HG02938 (cell line): ENCODE measurements around the gene ANKRD29.
"Not testable (repeated sequence)": the region's sequence is repeated elsewhere in the genome, so short reads cannot be mapped to it uniquely, and the experiment has no call there.

Source experiments
- ATAC-seq: cut with Tn5 transposase; IDR thresholded peaks from one replicate; pipeline ENCODE4 v1.9.1; 2021; ENCODE audit warnings: mild to moderate bottlenecking, moderate library complexity; ENCODE audit not compliant: unreplicated experiment

The ANKRD29 gene

DNA sequence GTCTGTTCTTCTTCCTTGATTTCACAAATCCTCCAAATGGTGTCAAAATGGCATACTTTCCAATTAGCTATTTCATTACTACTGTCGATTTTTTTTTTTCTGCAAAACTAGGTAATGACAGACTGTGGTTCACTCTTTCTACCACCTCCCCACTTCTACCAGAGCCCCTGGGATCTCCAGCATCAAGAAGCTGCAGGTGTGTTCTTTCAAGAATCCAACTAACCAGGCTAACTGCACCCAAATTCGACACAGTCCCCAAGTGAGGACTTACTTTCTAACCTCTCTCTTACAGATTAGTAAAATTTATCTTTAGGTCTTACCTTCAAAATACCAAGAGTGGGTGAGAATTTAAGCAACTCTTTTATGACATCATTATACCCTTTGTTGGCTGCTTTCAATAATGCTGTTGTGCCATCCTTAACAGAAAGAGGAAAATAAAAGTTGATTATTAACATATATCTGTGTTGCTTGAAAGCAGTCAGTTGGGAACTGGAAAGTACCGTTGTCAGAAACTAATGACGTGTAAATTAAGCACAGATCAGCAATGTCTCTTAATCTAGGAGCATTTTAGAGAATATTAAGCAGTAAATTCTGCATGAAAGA is 45.2 kb downstream of the ANKRD29 start:
- peak; percentile 55 for ATAC-seq

GRCh38 chr18:23616258-23616657 is 46.5 kb downstream of the ANKRD29 start:
- ATAC-seq = no peak

DNA sequence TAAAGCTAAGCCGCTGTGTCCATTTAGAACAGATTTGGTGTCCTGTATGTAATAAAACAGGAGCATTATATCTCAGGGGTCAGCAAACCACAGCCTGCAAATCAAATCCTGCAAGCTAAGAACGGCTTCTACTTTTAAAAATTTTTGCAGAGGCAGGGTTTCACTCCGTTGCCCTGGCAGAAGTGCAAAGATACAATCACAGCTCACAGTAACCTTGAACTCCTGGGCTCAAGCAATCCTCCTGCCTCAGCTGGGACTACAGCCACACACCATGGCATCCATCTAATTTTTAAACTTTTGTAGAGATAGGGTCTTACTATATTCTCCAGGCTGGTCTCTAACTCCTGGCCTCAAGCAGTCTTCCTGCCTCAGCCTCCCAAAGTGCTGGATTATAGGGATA is 47.8 kb downstream of the ANKRD29 start:
- no peak for ATAC-seq

- no peak for ATAC-seq
Observed at GRCh38 chr18:23614413-23614812, 48.3 kb downstream of the ANKRD29 start.

DNA sequence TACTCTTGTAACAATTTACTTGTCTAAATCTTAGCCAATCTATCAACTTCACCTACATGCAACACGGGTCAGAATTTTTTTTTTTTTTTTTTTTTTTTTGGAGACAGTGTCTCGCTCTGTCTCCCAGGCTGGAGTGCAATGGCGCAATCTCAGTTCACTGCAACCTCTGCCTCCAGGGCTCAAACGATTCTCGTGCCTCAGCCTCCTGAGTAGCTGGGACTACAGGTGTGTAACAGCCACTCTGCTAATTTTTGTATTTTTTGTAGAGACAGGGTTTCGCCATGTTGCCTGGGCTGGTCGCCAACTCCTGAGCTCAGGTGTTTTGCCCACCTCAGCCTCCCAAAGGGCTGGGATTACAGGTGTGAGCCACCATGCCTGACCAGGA is 49.6 kb downstream of the ANKRD29 start:
- not testable (repeated sequence) for ATAC-seq

- peak; percentile 53 for ATAC-seq
Observed at GRCh38 chr18:23612434-23613090, 50.1 kb downstream of the ANKRD29 start.

- no peak for ATAC-seq
Observed at GRCh38 chr18:23609390-23610023, 53.2 kb downstream of the ANKRD29 start.

- no peak for ATAC-seq
Observed at GRCh38 chr18:23608211-23608610, 54.5 kb downstream of the ANKRD29 start.

GRCh38 chr18:23605941-23606340 is 56.8 kb downstream of the ANKRD29 start:
- no peak for ATAC-seq

- no peak for ATAC-seq
Observed at GRCh38 chr18:23599809-23600208, 62.9 kb downstream of the ANKRD29 start.

GRCh38 chr18:23596183-23596582 is 66.5 kb downstream of the ANKRD29 start:
- no peak for ATAC-seq

GRCh38 chr18:23595591-23595990 is 67.1 kb downstream of the ANKRD29 start:
- no peak for ATAC-seq

- no peak for ATAC-seq
Observed at GRCh38 chr18:23593720-23594119, 69.0 kb downstream of the ANKRD29 start.

DNA sequence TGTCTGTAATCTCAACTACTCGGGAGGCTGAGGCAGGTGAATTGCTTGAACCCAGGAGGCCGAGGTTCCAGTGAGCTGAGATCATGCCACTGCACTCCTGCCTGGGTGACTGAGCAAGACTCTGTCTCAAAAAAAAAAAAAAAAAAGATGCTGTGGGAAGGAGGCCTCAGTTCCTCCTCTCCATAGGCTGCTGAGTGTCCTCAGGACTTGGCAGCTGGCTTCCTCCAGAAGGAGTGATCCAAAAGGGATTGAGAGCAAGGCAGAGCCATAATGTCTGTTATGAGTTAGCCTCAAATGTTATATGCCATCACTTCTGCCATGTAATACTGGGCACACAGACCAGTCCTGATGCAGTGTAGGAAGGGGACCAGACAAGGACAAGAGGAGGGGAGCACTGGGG is 69.8 kb downstream of the ANKRD29 start:
- ATAC-seq = no peak

DNA sequence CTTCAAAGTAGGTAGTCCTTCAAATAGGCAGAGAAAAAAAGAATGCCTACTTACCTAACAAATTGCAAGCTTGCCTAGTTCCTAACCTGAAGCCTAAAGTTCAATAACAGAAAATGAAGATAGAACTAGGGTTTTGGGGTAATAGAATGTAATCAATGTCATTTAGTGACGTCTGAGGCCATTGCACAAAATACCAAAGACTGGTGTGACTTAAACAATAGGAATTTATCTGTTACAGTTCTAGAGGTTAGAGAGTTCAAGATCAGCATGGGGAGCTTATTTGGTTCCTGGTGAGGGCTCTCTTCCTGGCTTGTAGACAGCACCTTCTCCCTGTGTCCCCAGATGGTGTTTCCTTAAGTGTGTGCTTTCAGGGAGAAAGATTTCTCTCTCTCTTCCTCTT is 71.7 kb downstream of the ANKRD29 start:
- no peak for ATAC-seq

DNA sequence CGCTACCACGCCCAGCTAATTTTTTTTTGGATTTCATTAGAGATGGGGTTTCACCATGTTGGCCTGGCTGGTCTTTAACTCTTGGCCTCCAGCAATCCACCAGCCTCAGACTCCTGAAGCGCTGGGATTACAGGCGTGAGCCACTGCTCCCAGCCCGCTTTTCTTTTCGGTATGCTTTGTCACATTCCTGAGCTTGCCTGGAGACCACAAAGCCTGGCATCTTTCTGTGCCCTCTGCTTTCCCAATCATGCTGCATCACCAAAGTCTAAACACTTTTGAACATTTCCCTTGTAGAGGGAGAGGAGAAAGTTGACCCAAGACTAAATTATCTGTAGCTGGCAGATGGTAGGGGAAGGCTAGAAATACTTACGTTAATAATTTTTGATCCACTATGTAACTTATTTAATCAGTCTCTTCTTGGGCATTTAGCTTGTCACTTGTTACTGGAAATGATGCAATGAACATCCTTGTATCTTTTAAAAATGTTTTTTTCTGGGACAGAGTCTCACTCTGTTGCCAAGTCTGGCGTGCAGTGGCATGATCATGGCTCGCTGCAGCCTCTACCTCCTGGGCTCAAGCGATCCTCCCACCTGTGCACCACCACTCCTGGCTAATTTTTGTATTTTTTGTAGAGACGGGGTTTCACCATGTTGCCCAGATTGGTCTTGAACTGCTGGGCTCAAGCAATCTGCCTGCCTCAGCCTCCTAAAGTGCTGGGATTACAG is 73.7 kb downstream of the ANKRD29 start:
- no peak for ATAC-seq

DNA sequence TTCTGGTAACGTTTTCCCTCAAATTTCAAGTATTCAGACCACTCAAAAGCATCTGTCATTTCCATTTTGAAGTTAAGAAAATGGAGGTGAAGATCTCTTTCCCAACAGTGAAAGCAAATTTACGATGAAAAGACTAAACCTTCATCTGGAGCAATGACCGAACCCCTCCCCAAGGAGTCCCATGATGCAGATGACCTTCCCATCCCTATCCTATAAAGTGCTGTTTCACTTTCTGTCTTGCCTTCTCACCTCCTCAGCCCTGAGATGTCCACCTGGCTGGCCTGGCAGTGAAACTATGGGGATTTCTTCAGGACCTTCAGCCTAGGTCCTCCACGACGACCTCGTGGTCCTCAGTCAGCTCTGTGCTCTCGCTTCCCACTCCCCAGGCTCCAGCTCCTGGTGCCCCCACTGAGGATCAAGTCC is 75.5 kb downstream of the ANKRD29 start:
- ATAC-seq = no peak

DNA sequence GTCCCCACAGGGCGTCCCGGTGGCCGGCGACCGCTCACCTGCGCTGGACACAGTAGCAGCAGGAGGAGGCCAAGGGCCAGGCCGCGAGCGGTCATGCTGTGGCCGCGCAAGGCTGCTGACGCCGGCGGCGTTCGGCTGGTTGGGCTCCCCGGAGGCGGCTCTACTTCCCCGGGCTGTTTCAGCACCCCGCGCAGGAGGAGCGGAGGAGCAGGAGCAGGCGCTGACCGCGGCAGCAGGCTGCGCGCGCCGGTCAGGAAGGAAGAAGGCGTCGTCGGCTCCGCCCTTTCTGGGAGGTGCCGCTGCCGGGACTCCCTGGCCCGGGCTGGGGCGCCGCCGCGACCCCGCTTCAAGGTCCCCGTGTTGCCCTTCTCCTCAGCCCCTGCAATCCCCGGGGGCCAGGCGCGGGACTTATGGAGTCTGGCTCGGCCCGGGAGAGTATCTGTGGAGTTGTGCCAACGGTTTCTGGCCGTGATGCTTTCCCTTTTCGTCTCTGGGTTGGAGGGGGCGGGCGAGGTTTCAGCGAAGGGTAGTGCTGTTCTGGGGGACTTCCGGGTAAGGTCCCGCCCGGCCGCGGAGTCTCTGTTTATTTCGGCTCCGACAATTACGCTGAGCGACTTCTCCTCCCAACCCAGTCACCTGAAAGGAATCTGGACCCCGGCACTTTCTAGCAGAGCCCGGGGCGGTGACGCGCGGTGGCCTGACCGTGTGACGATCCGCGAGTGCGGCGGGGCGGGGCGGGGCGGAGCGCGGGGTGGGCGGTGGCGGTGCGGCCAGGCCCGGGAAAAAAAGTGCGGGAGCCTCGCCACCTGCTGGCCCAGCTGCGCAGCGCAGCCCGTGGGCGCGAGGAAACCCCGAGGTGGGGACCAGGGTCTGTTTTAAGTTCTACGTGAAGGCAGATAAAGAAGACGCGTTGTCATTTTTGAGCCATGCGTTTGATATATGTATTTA is 76.2 kb downstream of the ANKRD29 start, which contains the start of gene NPC1:
Gene NPC1 (minus strand): TSS at position 258 of the 948 bp plus-strand sequence. CDS start 163 bp downstream, at position 95.
- peak; percentile 86 for ATAC-seq

GRCh38 chr18:23585897-23586248 is 76.8 kb downstream of the ANKRD29 start:
- peak; percentile 29 for ATAC-seq

GRCh38 chr18:23585007-23585871 is 77.5 kb downstream of the ANKRD29 start:
- ATAC-seq = no peak
